H1 (cell line): ENCODE results near the gene JMJD1C. TPM values are rescaled to one million over a fixed set of nuclear protein-coding genes. Genes with fewer than 3 reads are reported as not detected.

ENCODE experiments used
- CTCF ChIA-PET: fragments of 300-600 bp; sonication (Branson Sonifier 250); formaldehyde crosslinking; loops from one replicate; lab custom pipeline; 2021; ENCODE audit not compliant: partially characterized antibody; lab: Charles Lee
- POLR2A ChIA-PET: fragments of 300-600 bp; sonication (Branson Sonifier 250); formaldehyde crosslinking; loops from one replicate; lab custom pipeline; 2021; ENCODE audit warnings: inconsistent platforms; ENCODE audit not compliant: partially characterized antibody; lab: Charles Lee
- DNase-seq, 2 experiments: peaks; one replicate each; pipeline versions ENCODE4 v3.0.0 to v3.0.0-alpha.2; 2010 to 2022; ENCODE audit warnings: low spot score in 2 of 2, low read depth in 1 of 2, mixed read lengths in 1 of 2
- FAIRE-seq: peaks from 2 replicates; lab custom pipeline; 2011; peaks lifted over from hg19 to GRCh38; lab: Jason Lieb, UNC
- H2AFZ ChIP-seq: 2 replicates; pipeline ENCODE4 v1.8.1; 2012; ENCODE audit warnings: low read length, inconsistent platforms
- H2AK5ac ChIP-seq: 2 replicates; pipeline ENCODE4 v1.6.1; 2013; ENCODE audit warnings: low read depth, low read length
- H2BK120ac ChIP-seq: replicated peaks from 2 replicates; pipeline ENCODE3; 2013; ENCODE audit warnings: low read depth, low read length, inconsistent platforms
- H2BK12ac ChIP-seq: 2 replicates; pipeline ENCODE4 v1.6.1; 2013; ENCODE audit warnings: low read depth, low read length
- H2BK15ac ChIP-seq: 2 replicates; pipeline ENCODE4 v1.6.1; 2013; ENCODE audit warnings: low read length
- H2BK20ac ChIP-seq: 2 replicates; pipeline ENCODE4 v1.6.1; 2013; ENCODE audit warnings: low read length
- H2BK5ac ChIP-seq: 2 replicates; pipeline ENCODE4 v1.6.1; 2013; ENCODE audit warnings: low read depth, low read length
- H3K14ac ChIP-seq: 2 replicates; pipeline ENCODE4 v1.6.1; 2013; ENCODE audit warnings: inconsistent platforms; ENCODE audit not compliant: insufficient read length
- H3K18ac ChIP-seq: 2 replicates; pipeline ENCODE4 v1.6.1; 2013; ENCODE audit warnings: low read length; ENCODE audit errors: extremely low read depth
- H3K23ac ChIP-seq: 2 replicates; pipeline ENCODE4 v1.6.1; 2013; ENCODE audit warnings: inconsistent platforms; ENCODE audit not compliant: insufficient read length
- H3K23me2 ChIP-seq: 2 replicates; pipeline ENCODE4 v1.6.1; 2013; ENCODE audit warnings: low read depth, low read length
- H3K27ac ChIP-seq: 2 replicates; pipeline ENCODE4 v1.6.1; 2011; ENCODE audit warnings: low read depth, low read length, inconsistent platforms
- H3K27me3 ChIP-seq, 4 experiments: replicated peaks in 1 of 4; 1 replicate in 1 of 4; 2 replicates in 3 of 4; pipeline versions ENCODE4 v1.6.1 to v1.8.1; 2011 to 2013; ENCODE audit warnings: low read length in 3 of 4, mild to moderate bottlenecking in 3 of 4, inconsistent platforms in 2 of 4, mixed read lengths in 2 of 4, moderate library complexity in 1 of 4; ENCODE audit not compliant: control insufficient read depth in 3 of 4, insufficient read depth in 3 of 4; ENCODE audit errors: extremely low read depth in 1 of 4
- H3K36me3 ChIP-seq, 4 experiments: 2 replicates each; pipeline versions ENCODE4 v1.6.1 to v1.8.1; 2011 to 2013; ENCODE audit warnings: mild to moderate bottlenecking in 4 of 4, low read length in 3 of 4, moderate library complexity in 2 of 4, control low read depth in 1 of 4, inconsistent platforms in 1 of 4; ENCODE audit not compliant: insufficient read depth in 4 of 4, control insufficient read depth in 2 of 4
- H3K4ac ChIP-seq: replicated peaks from 2 replicates; pipeline ENCODE3; 2013; ENCODE audit warnings: low read length, low read depth, mixed read lengths, inconsistent platforms; ENCODE audit not compliant: insufficient read length
- H3K4me1 ChIP-seq, 4 experiments: replicated peaks in 1 of 4; 1 replicate in 1 of 4; 2 replicates in 3 of 4; pipeline versions ENCODE4 v1.6.1 to v1.8.1; 2011 to 2013; ENCODE audit warnings: low read length in 3 of 4, inconsistent platforms in 2 of 4, mixed read lengths in 1 of 4; ENCODE audit not compliant: insufficient read depth in 4 of 4, control insufficient read depth in 3 of 4
- H3K4me2 ChIP-seq, 2 experiments: 2 replicates each; pipeline versions ENCODE4 v1.6.1 to v1.8.1; 2011 to 2013; ENCODE audit warnings: low read depth in 2 of 2, low read length in 2 of 2, control low read depth in 1 of 2, inconsistent platforms in 1 of 2, mild to moderate bottlenecking in 1 of 2; ENCODE audit not compliant: insufficient read depth in 1 of 2
- H3K4me3 ChIP-seq, 4 experiments: fragments of 200-600, 300-600 bp in 1 of 4; sonication (generic), shearing (Covaris generic), sonication (Bioruptor Twin) in 1 of 4; 2 replicates each; pipeline versions ENCODE4 v1.5.1 to v1.8.1; 2011 to 2016; ENCODE audit warnings: low read length in 4 of 4, low read depth in 3 of 4, control low read depth in 2 of 4, inconsistent platforms in 2 of 4, mild to moderate bottlenecking in 2 of 4, mixed read lengths in 1 of 4, moderate library complexity in 1 of 4; ENCODE audit not compliant: insufficient read depth in 2 of 4; ENCODE audit errors: extremely low read depth in 1 of 4
- H3K56ac ChIP-seq: replicated peaks from 2 replicates; pipeline ENCODE3; 2013; ENCODE audit warnings: low read depth, mild to moderate bottlenecking, mixed read lengths, low read length, inconsistent platforms; ENCODE audit not compliant: insufficient read length
- H3K79me1 ChIP-seq: 2 replicates; pipeline ENCODE4 v1.6.1; 2013; ENCODE audit warnings: low read depth, low read length, control low read depth
- H3K79me2 ChIP-seq, 2 experiments: 2 replicates each; pipeline versions ENCODE4 v1.6.1 to v1.8.1; 2012 to 2013; ENCODE audit warnings: low read length in 2 of 2, mild to moderate bottlenecking in 2 of 2, inconsistent platforms in 1 of 2; ENCODE audit not compliant: insufficient read depth in 2 of 2, control insufficient read depth in 1 of 2
- H3K9ac ChIP-seq, 4 experiments: replicated peaks in 1 of 4; 1 replicate in 1 of 4; 2 replicates in 3 of 4; pipeline versions ENCODE4 v1.6.1 to v1.8.1; 2011 to 2013; ENCODE audit warnings: low read depth in 3 of 4, low read length in 3 of 4, control low read depth in 2 of 4, mild to moderate bottlenecking in 2 of 4, moderate library complexity in 2 of 4, inconsistent platforms in 1 of 4; ENCODE audit errors: extremely low read depth in 1 of 4
- H3K9me3 ChIP-seq, 2 experiments: 2 replicates each; pipeline versions ENCODE4 v1.6.1 to v1.8.1; 2012 to 2013; ENCODE audit warnings: mild to moderate bottlenecking in 2 of 2, moderate library complexity in 2 of 2, control low read depth in 1 of 2, inconsistent platforms in 1 of 2, low read depth in 1 of 2, low read length in 1 of 2, mixed read lengths in 1 of 2; ENCODE audit not compliant: insufficient read depth in 2 of 2
- H4K20me1 ChIP-seq, 2 experiments: replicated peaks in 1 of 2; 2 replicates each; pipeline versions ENCODE3 to v1.8.1; 2011 to 2013; ENCODE audit warnings: inconsistent platforms in 2 of 2, low read length in 2 of 2, mild to moderate bottlenecking in 1 of 2; ENCODE audit not compliant: insufficient read depth in 2 of 2, control insufficient read depth in 1 of 2
- H4K5ac ChIP-seq: 2 replicates; pipeline ENCODE4 v1.6.1; 2013; ENCODE audit warnings: low read length, low read depth, mixed read lengths, inconsistent platforms; ENCODE audit not compliant: insufficient read length
- H4K8ac ChIP-seq: 2 replicates; pipeline ENCODE4 v1.8.0; 2013; ENCODE audit warnings: mild to moderate bottlenecking, moderate library complexity, low read length, inconsistent platforms; ENCODE audit not compliant: insufficient read depth; ENCODE audit errors: extremely low read depth
- H4K91ac ChIP-seq: replicated peaks from 2 replicates; pipeline ENCODE3; 2013; ENCODE audit warnings: low read length, mixed read lengths, inconsistent platforms; ENCODE audit not compliant: insufficient read length
- CEBPB ChIP-seq: IDR thresholded peaks from 2 replicates; pipeline ENCODE4 v1.6.1; 2012; ENCODE audit warnings: low read depth, low read length
- FOSL1 ChIP-seq: IDR thresholded peaks from 2 replicates; pipeline ENCODE4 v1.6.1; 2011; ENCODE audit warnings: mild to moderate bottlenecking, low read depth, low read length, moderate library complexity; ENCODE audit not compliant: insufficient read depth
- JUN ChIP-seq: IDR thresholded peaks from 2 replicates; pipeline ENCODE4 v1.6.1; 2011; ENCODE audit warnings: low read depth, mild to moderate bottlenecking, improper control_type of control experiment, low read length
- POU5F1 ChIP-seq: IDR thresholded peaks from 2 replicates; pipeline ENCODE4 v1.6.1; 2011; ENCODE audit warnings: low read depth, mild to moderate bottlenecking, low read length, moderate library complexity
- RAD21 ChIP-seq, 2 experiments: IDR thresholded peaks in 1 of 2; conservative IDR thresholded peaks in 1 of 2; 2 replicates each; pipeline ENCODE4 v1.6.1; 2011; ENCODE audit warnings: low read depth in 2 of 2, low read length in 2 of 2, improper control_type of control experiment in 1 of 2, inconsistent platforms in 1 of 2, mild to moderate bottlenecking in 1 of 2, moderate library complexity in 1 of 2
- SAP30 ChIP-seq: fragments of 300-600 bp; sonication (generic); IDR thresholded peaks from 2 replicates; pipeline ENCODE4 v1.7.1; 2012; ENCODE audit warnings: low read length, moderate library complexity, mild to moderate bottlenecking, inconsistent platforms; ENCODE audit not compliant: insufficient read depth, insufficient replicate concordance
- SRF ChIP-seq: IDR thresholded peaks from 2 replicates; pipeline ENCODE4 v1.6.1; 2011; ENCODE audit warnings: mild to moderate bottlenecking, low read depth, low read length, moderate library complexity
- WGBS, 2 experiments: shearing (Covaris generic) in 1 of 2; methylation state at CpG; one replicate each; pipeline versions ENCODE4 v1.1.6 to v1.1.7; 2013 to 2015; ENCODE audit warnings: low lambda C conversion rate in 2 of 2, mixed read lengths in 2 of 2, inconsistent platforms in 1 of 2, low coverage in 1 of 2, missing lambda C conversion rate in 1 of 2; ENCODE audit not compliant: insufficient replicate concordance in 2 of 2, insufficient coverage in 1 of 2, insufficient read length in 1 of 2; ENCODE audit errors: extremely low coverage in 1 of 2, missing lambda C conversion rate in 1 of 2; 5-methylcytosine and 5-hydroxymethylcytosine counted together
- polyA plus RNA-seq, 7 experiments: library from polyadenylated mRNA; depleted of rRNA in 3 of 7; stranded (reverse) in 5 of 7; unstranded in 2 of 7; fragments of >200 nt in 5 of 7; fragments of 200-250 nt in 2 of 7; gene quantifications; 1 replicate in 5 of 7; 2 replicates in 1 of 7; 4 replicates in 1 of 7; pipeline versions ENCODE4 v1.2.1 to v1.2.3, GENCODE V29; 2011 to 2013; ENCODE audit warnings: missing spikeins in 2 of 7, mixed read lengths in 2 of 7
- total RNA-seq: library from RNA; stranded (reverse); fragmentation: NEBNext Ultra II Directional; extraction: Animal tissue kit (Norgen Biotek cat#: 25700); gene quantifications from 2 replicates; pipeline ENCODE4 v1.2.1, GENCODE V29; 2021

The JMJD1C gene
- total and polyA plus RNA-seq, 2 of the 8 experiments (the other 6 are each of a cell fraction or from before 2014, with no cell fraction given) = 54.5 to 210 TPM

GRCh38 chr10:63237396-63237795 is 228.4 kb downstream of the JMJD1C start:
- DNase-seq = no peak
- Histone ChIP-seq H3K23me2 (no peaks in the 10 kb centered on the region), H3K27ac (no peak overlapping the region), H3K14ac (no peak overlapping the region), H3K4ac (no peak overlapping the region), H3K27me3 (no peaks in the 10 kb centered on the region), H2BK20ac (no peak overlapping the region), H3K56ac (no peak overlapping the region), H2AFZ (no peak overlapping the region), H4K8ac (no peak overlapping the region), H3K79me1 (no peaks in the 10 kb centered on the region), H3K4me3 (no peak overlapping the region), H3K18ac (no peak overlapping the region)
- POLR2A ChIA-PET = interaction anchor here (0.6 to 3.1 kb wide), 4 partner anchors 7 to 392 kb away, joined by 3 to 8 read pairs (median 3); no protein-coding TSS in a partner anchor
- TF ChIP-seq JUN (no peak), SRF (no peak), POU5F1 (no peak), CEBPB (no peak), RAD21 (IDR thresholded peaks at IDR 0.05 in 1 of 2, conservative IDR thresholded peaks at IDR 0.05 in 1 of 2; ENCODE audit: low read depth in 2 of 2, low read length in 2 of 2) (no peak), FOSL1 (no peak), SAP30 (no peak)
- TF ChIP-seq, all 59 proteins: peak for 0
- no peak overlapping the region for H2BK12ac ChIP-seq
- H3K23ac ChIP-seq = no peak overlapping the region
- peaks cover 0 to 2% (median 0%) of the 10 kb centered on the region in 4 experiments; a peak in 1 of 7 replicates for H3K4me1 ChIP-seq
- no peak overlapping the region for H4K91ac ChIP-seq
- no peaks in the 10 kb centered on the region for H3K9me3 ChIP-seq
- H2BK5ac ChIP-seq = no peak overlapping the region
- peaks cover 0 to 4% (median 0%) of the 10 kb centered on the region in 4 experiments; a peak in 1 of 8 replicates for H3K36me3 ChIP-seq
- H4K20me1 ChIP-seq = peaks cover 8 to 58% of the 10 kb centered on the region in 2 experiments
- no peak overlapping the region for H4K5ac ChIP-seq
- CTCF ChIA-PET = interaction anchor here (0.7 kb wide), 1 partner anchor 401 kb away, joined by 3 read pairs; no protein-coding TSS in a partner anchor
- no peak overlapping the region for H2BK15ac ChIP-seq
- H2AK5ac ChIP-seq = no peak overlapping the region
- H3K9ac ChIP-seq = no peak overlapping the region
- 93% methylated on average over 3 of the region's 3 CpGs; no CpG with 5 or more reads in 1 of the 2 experiments for WGBS, 2 experiments
- H3K79me2 ChIP-seq = peaks cover 20 to 100% of the 10 kb centered on the region in 2 experiments; a peak in 3 of 4 replicates
- H3K4me2 ChIP-seq = no peak overlapping the region
- no peak overlapping the region for H2BK120ac ChIP-seq
- FAIRE-seq = no peak
